Measurements from ENCODE around the gene E2F3. TPM values are rescaled to one million over a fixed set of nuclear protein-coding genes. Genes with fewer than 3 reads are reported as not detected.
A peak's percentile ranks its signal among the peaks of the same experiment; 100 is the strongest.

The E2F3 gene
- total and polyA plus RNA-seq, 2 donors from 2014 or later, result 3.7 to 11.0 TPM

DNA sequence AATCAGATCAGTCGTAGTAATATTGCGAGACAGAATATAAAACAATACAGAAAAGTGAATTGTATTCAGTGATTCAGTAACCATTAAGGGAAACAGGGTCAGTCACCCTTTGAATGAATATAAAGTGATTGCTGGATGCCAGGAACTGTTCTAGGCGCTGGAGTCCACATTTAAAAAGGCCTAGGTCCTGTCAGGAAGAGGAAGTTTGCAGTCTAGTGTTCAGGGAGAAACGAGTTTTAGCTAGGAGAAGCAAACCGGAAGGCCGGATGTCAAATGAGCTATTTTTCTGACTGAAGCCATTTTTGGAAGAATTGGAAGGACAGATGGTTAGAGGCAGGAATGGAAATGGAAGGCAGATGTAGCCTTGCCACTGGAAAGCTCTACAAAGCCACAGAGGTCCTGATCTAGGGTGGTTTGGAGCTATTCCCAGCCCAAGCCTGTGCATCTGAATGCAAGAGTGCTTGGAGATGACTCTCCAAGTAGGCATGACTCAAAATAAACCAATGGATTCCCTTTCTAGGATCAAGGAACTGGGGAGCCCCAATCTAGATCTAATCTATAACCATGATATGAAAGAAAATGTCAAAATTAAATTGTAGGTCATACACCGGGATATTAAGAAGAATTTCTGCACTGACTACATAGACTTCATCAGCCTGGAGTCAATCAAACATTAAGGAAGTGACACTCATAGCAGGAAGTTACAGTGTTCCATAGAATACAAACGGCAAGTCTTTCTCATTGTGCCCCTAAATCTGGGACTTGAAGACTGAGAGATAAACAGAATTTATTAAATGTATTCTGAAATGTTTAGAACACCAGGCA lies 95.7 kb downstream of the E2F3 start:
- no peaks in the 10 kb centered on the region for H3K4me1 ChIP-seq (ENCODE audit: control insufficient read depth in 2 of 3, insufficient read depth in 2 of 3, low read depth in 1 of 3, low read length in 3 of 3)
- no peak overlapping the region for H3K9ac ChIP-seq (ENCODE audit: low read length in 3 of 3)
- H3K27me3 ChIP-seq (ENCODE audit: control insufficient read depth, insufficient read depth, low read length), result no peaks in the 10 kb centered on the region
- H3K4me3 ChIP-seq (ENCODE audit: low read length in 3 of 3), result no peak overlapping the region
- H3K9me3 ChIP-seq (ENCODE audit: control insufficient read depth in 2 of 3, insufficient read depth in 1 of 3, low read length in 3 of 3), result no peaks in the 10 kb centered on the region
- H3K27ac ChIP-seq (ENCODE audit: low read depth in 2 of 2, low read length in 2 of 2), result no peak overlapping the region
- intact Hi-C loops (cut with DNase I), result no loop called here
- H3K36me3 ChIP-seq (ENCODE audit: control insufficient read depth in 2 of 3, insufficient read depth in 3 of 3, low read length in 3 of 3), result no peaks in the 10 kb centered on the region
- TF ChIP-seq, protein P1, sequence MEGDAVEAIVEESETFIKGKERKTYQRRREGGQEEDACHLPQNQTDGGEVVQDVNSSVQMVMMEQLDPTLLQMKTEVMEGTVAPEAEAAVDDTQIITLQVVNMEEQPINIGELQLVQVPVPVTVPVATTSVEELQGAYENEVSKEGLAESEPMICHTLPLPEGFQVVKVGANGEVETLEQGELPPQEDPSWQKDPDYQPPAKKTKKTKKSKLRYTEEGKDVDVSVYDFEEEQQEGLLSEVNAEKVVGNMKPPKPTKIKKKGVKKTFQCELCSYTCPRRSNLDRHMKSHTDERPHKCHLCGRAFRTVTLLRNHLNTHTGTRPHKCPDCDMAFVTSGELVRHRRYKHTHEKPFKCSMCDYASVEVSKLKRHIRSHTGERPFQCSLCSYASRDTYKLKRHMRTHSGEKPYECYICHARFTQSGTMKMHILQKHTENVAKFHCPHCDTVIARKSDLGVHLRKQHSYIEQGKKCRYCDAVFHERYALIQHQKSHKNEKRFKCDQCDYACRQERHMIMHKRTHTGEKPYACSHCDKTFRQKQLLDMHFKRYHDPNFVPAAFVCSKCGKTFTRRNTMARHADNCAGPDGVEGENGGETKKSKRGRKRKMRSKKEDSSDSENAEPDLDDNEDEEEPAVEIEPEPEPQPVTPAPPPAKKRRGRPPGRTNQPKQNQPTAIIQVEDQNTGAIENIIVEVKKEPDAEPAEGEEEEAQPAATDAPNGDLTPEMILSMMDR (IDR thresholded peaks at IDR 0.05; ENCODE audit: borderline replicate concordance, extremely low read depth, insufficient read depth), result no peak
- no peak for DNase-seq
- FAIRE-seq, result no peak

DNA sequence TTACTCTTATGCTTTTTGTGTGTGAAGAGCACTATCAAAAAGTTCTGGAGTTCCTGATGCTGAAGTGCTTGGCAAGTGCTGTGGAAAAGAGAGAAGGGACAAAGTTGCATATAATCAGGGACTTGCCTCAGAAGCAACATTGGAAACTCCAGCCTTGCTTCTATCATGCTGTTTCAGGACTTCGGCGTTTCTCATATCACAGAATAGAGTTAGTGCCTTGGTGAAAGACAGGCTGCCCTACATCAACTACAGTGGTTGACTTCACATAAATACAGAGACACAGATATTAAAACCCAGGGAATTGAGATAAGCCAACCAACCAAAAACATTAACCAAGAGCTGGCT lies 96.3 kb downstream of the E2F3 start:
- Histone ChIP-seq H3K36me3 (ENCODE audit: control insufficient read depth in 2 of 3, insufficient read depth in 3 of 3, low read length in 3 of 3) (no peaks in the 10 kb centered on the region), H3K4me1 (ENCODE audit: control insufficient read depth in 2 of 3, insufficient read depth in 2 of 3, low read depth in 1 of 3, low read length in 3 of 3) (no peaks in the 10 kb centered on the region), H3K4me3 (ENCODE audit: low read length in 3 of 3) (no peak overlapping the region), H3K9me3 (ENCODE audit: control insufficient read depth in 2 of 3, insufficient read depth in 1 of 3, low read length in 3 of 3) (no peaks in the 10 kb centered on the region), H3K27ac (ENCODE audit: low read depth in 2 of 2, low read length in 2 of 2) (no peak overlapping the region), H3K27me3 (ENCODE audit: control insufficient read depth, insufficient read depth, low read length) (no peaks in the 10 kb centered on the region), H3K9ac (ENCODE audit: low read length in 3 of 3) (no peak overlapping the region)
- TF ChIP-seq, protein P1 (IDR thresholded peaks at IDR 0.05; ENCODE audit: borderline replicate concordance, extremely low read depth, insufficient read depth), result no peak
- intact Hi-C loops (cut with DNase I), result no loop called here
- DNase-seq (no peak), FAIRE-seq (no peak)

DNA sequence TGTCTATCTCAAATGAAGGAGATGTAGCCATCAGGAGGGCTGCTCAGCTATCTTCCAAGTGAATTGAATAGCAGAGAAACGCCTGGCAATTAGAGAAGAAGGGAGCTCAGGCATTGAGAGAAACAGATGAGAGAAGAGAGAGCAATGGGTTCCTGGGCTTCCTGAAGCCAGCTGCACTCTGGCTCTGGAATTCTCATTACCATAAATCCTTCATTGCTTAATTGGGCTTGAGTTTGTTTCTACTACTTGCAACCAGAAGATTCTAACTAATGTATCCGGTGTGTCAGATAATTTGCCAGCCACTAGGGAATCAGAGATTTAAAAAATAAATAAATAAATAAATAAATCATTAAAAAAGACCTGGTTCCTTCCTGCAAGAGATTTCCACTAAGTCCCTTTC lies 107.5 kb downstream of the E2F3 start:
- no peaks in the 10 kb centered on the region for H3K36me3 ChIP-seq (ENCODE audit: control insufficient read depth in 2 of 3, insufficient read depth in 3 of 3, low read length in 3 of 3)
- H3K4me3 ChIP-seq (ENCODE audit: low read length in 3 of 3), result no peak overlapping the region
- TF ChIP-seq, protein P1 (IDR thresholded peaks at IDR 0.05; ENCODE audit: borderline replicate concordance, extremely low read depth, insufficient read depth), result no peak
- DNase-seq, result peak in 3 of 5 donors; percentile 47 to 90 (median 85)
- intact Hi-C loops (cut with DNase I), result no loop called here
- H3K27ac ChIP-seq (ENCODE audit: low read depth in 2 of 2, low read length in 2 of 2), result no peak overlapping the region
- H3K9ac ChIP-seq (ENCODE audit: low read length in 3 of 3), result no peak overlapping the region
- no peak for FAIRE-seq
- no peaks in the 10 kb centered on the region for H3K27me3 ChIP-seq (ENCODE audit: control insufficient read depth, insufficient read depth, low read length)
- no peaks in the 10 kb centered on the region for H3K4me1 ChIP-seq (ENCODE audit: control insufficient read depth in 2 of 3, insufficient read depth in 2 of 3, low read depth in 1 of 3, low read length in 3 of 3)
- no peaks in the 10 kb centered on the region for H3K9me3 ChIP-seq (ENCODE audit: control insufficient read depth in 2 of 3, insufficient read depth in 1 of 3, low read length in 3 of 3)
